Testis (tissue), 3 donors: Measurements from ENCODE around the gene MAST4. TPM values are rescaled to one million over a fixed set of nuclear protein-coding genes. Genes with fewer than 3 reads are reported as not detected.
A peak's percentile ranks its signal among the peaks of the same experiment; 100 is the strongest.

ENCODE experiments used
- DNase-seq: peaks from one replicate; pipeline ENCODE4 v3.0.0-alpha.2; 2019
- H3K27ac ChIP-seq, 2 donors: fragments of 200-600 bp; sonication (generic); one replicate each; pipeline ENCODE4 v1.5.1; 2019
- H3K27me3 ChIP-seq: fragments of 200-600 bp; sonication (generic); one replicate; pipeline ENCODE4 v1.5.1; 2019
- H3K36me3 ChIP-seq: fragments of 200-600 bp; sonication (generic); one replicate; pipeline ENCODE4 v1.5.1; 2017; ENCODE audit warnings: low read depth; ENCODE audit errors: missing control alignments
- H3K4me1 ChIP-seq: fragments of 200-600 bp; sonication (generic); one replicate; pipeline ENCODE4 v1.5.1; 2019
- H3K4me3 ChIP-seq, 2 donors: fragments of 200-600 bp; sonication (generic); one replicate each; pipeline ENCODE4 v1.5.1; 2017 to 2019
- H3K9me3 ChIP-seq: fragments of 200-600 bp; sonication (generic); one replicate; pipeline ENCODE4 v1.5.1; 2017
- CTCF ChIP-seq, 3 experiments: fragments of 450-650 bp in 2 of 3; fragments of 200-600 bp in 1 of 3; sonication (generic) in 1 of 3; IDR thresholded peaks; one replicate each; pipeline ENCODE4 v1.5.1; 2016 to 2019; ENCODE audit warnings: antibody characterized with exemption in 3 of 3, mild to moderate bottlenecking in 2 of 3, moderate library complexity in 1 of 3
- POLR2A ChIP-seq: fragments of 450-650 bp; IDR thresholded peaks from one replicate; pipeline ENCODE4 v1.6.1; 2017; ENCODE audit warnings: antibody characterized with exemption, mild to moderate bottlenecking, moderate library complexity
- WGBS, 2 donors: methylation state at CpG; one replicate each; pipeline ENCODE4 v1.1.5; 2018; 5-methylcytosine and 5-hydroxymethylcytosine counted together
- intact Hi-C: fragments of 100-400 bp; cut with DNase I; formaldehyde crosslinking; loops from one replicate; pipeline ENCODE4 v1.15.1; 2023; ENCODE audit warnings: low total_unique reads
- polyA plus RNA-seq: library from polyadenylated mRNA; stranded (reverse); fragments of 350-450 nt; fragmentation: Illumina TruSeq; extraction: RNeasy Lipid Tissue Mini Kit (QIAGEN cat#74804); gene quantifications from one replicate; pipeline ENCODE4 v1.2.3, GENCODE V29; 2014; ENCODE audit warnings: low read depth, low replicate concordance; ENCODE audit not compliant: insufficient read depth
- total RNA-seq, 2 donors: library from RNA; depleted of rRNA; stranded (reverse); fragments of >200 nt; gene quantifications; one replicate each; pipeline ENCODE4 v1.2.3, GENCODE V29; 2016

The MAST4 gene
- total and polyA plus RNA-seq, 3 donors from 2014 or later: 27.2 to 56.4 (median 51.4) TPM

- WGBS, 2 donors: 97 to 99% methylated on average over 4 of the region's 4 CpGs
- Histone ChIP-seq H3K4me1 (no peaks in the 10 kb centered on the region), H3K27me3 (no peaks in the 10 kb centered on the region), H3K36me3 (no peaks in the 10 kb centered on the region), H3K27ac (no peak overlapping the region), H3K9me3 (no peaks in the 10 kb centered on the region), H3K4me3 (no peak overlapping the region)
- DNase-seq: no peak
- TF ChIP-seq CTCF (IDR thresholded peaks at IDR 0.05) (no peak), POLR2A (no peak)
- intact Hi-C loops: no loop called here
These were observed 183.3 kb downstream of the MAST4 start for GRCh38 chr5:66779528-66779927.

- TF ChIP-seq CTCF (IDR thresholded peaks at IDR 0.05): no peak
- TF ChIP-seq POLR2A: no peak
- Histone ChIP-seq H3K4me3 (peak overlapping the region in 1 of 2 donors; percentile 4), H3K36me3 (no peaks in the 10 kb centered on the region), H3K27ac (no peak overlapping the region), H3K4me1 (no peaks in the 10 kb centered on the region), H3K27me3 (no peaks in the 10 kb centered on the region), H3K9me3 (no peaks in the 10 kb centered on the region)
- intact Hi-C loops: no loop called here
- DNase-seq: peak; percentile 45
- WGBS, 2 donors: 61 to 70% methylated on average over 17 of the region's 17 CpGs
These were observed 192.4 kb downstream of the MAST4 start for GRCh38 chr5:66788556-66788955.

GRCh38 chr5:66789434-66789833 is 193.2 kb downstream of the MAST4 start:
- Histone ChIP-seq H3K4me3 (no peak overlapping the region), H3K4me1 (no peaks in the 10 kb centered on the region), H3K36me3 (no peaks in the 10 kb centered on the region), H3K9me3 (no peaks in the 10 kb centered on the region), H3K27ac (no peak overlapping the region), H3K27me3 (no peaks in the 10 kb centered on the region)
- WGBS, 2 donors: 82 to 84% methylated on average over 3 of the region's 3 CpGs
- intact Hi-C loops: no loop called here
- no peak for DNase-seq
- no peak for TF ChIP-seq POLR2A
- TF ChIP-seq CTCF (IDR thresholded peaks at IDR 0.05): no peak

- Histone ChIP-seq H3K9me3 (no peaks in the 10 kb centered on the region), H3K4me1 (no peaks in the 10 kb centered on the region), H3K27me3 (no peaks in the 10 kb centered on the region), H3K36me3 (no peaks in the 10 kb centered on the region), H3K4me3 (no peak overlapping the region), H3K27ac (no peak overlapping the region)
- DNase-seq: no peak
- TF ChIP-seq POLR2A (no peak), CTCF (IDR thresholded peaks at IDR 0.05) (no peak)
- WGBS, 2 donors: 89 to 97% methylated on average over 2 of the region's 2 CpGs
- intact Hi-C loops: no loop called here
These were observed 196.9 kb downstream of the MAST4 start for GRCh38 chr5:66793049-66793448.

- H3K4me1 ChIP-seq: no peaks in the 10 kb centered on the region
- no peak for DNase-seq
- TF ChIP-seq CTCF (IDR thresholded peaks at IDR 0.05) (no peak), POLR2A (no peak)
- no peaks in the 10 kb centered on the region for H3K36me3 ChIP-seq
- WGBS, 2 donors: 86 to 96% methylated on average over 1 of the region's 1 CpG
- H3K27me3 ChIP-seq: no peaks in the 10 kb centered on the region
- intact Hi-C loops: no loop called here
- no peak overlapping the region for H3K27ac ChIP-seq
- H3K9me3 ChIP-seq: no peaks in the 10 kb centered on the region
- H3K4me3 ChIP-seq: no peak overlapping the region
These were observed 199.5 kb downstream of the MAST4 start for GRCh38 chr5:66795682-66796081.
